SK-N-SH (cell line): ENCODE data around the gene ITM2B. TPM values are rescaled to one million over a fixed set of nuclear protein-coding genes. Genes with fewer than 3 reads are reported as not detected.

Experiments
- CTCF ChIA-PET: fragments of 300-600, 350-600 bp; formaldehyde crosslinking; extraction: SDS; loops from one replicate; lab custom pipeline; 2021; lab: Yijun Ruan, JAX
- POLR2A ChIA-PET: fragments of 350-600 bp; sonication (Branson Sonifier 250); formaldehyde crosslinking; extraction: SDS; loops from one replicate; lab custom pipeline; 2020; ENCODE audit warnings: antibody characterized with exemption, inconsistent platforms; lab: Yijun Ruan, JAX
- DNase-seq: peaks from one replicate; pipeline ENCODE4 v3.0.0; 2012
- H2AFZ ChIP-seq: fragments of 200-600 bp; sonication (generic); 2 replicates; pipeline ENCODE4 v1.8.1; 2016; ENCODE audit warnings: antibody characterized with exemption, mild to moderate bottlenecking, low read depth
- H3F3A ChIP-seq: fragments of 200-600 bp; sonication (generic); replicated peaks from 2 replicates; pipeline ENCODE3; 2016; ENCODE audit warnings: antibody characterized with exemption, mild to moderate bottlenecking; ENCODE audit not compliant: insufficient read depth
- H3K27ac ChIP-seq, 2 experiments: fragments of 200-500 bp in 1 of 2; fragments of 200-600 bp in 1 of 2; sonication (Bioruptor generic) in 1 of 2; sonication (generic), shearing (Covaris generic) in 1 of 2; 2 replicates each; pipeline versions ENCODE4 v1.5.1 to v1.6.1; 2014 to 2016; ENCODE audit warnings: low read depth in 2 of 2, inconsistent platforms in 1 of 2, low read length in 1 of 2, mild to moderate bottlenecking in 1 of 2, mixed read lengths in 1 of 2
- H3K27me3 ChIP-seq: fragments of 200-600 bp; sonication (generic), shearing (Covaris generic); 2 replicates; pipeline ENCODE4 v1.6.1; 2016; ENCODE audit warnings: mixed run types; ENCODE audit not compliant: insufficient read depth
- H3K36me3 ChIP-seq, 2 experiments: fragments of 200-500 bp in 1 of 2; fragments of 200-600 bp in 1 of 2; sonication (Bioruptor generic) in 1 of 2; sonication (generic) in 1 of 2; replicated peaks in 1 of 2; 2 replicates each; pipeline versions ENCODE3 to v1.5.1; 2014 to 2016; ENCODE audit warnings: low read length in 1 of 2, mild to moderate bottlenecking in 1 of 2; ENCODE audit not compliant: insufficient read depth in 2 of 2, control insufficient read depth in 1 of 2
- H3K4me1 ChIP-seq, 2 experiments: fragments of 200-500 bp in 1 of 2; fragments of 200-600 bp in 1 of 2; sonication (Bioruptor generic) in 1 of 2; sonication (generic), shearing (Covaris generic) in 1 of 2; 2 replicates each; pipeline versions ENCODE4 v1.5.1 to v1.6.1; 2014 to 2016; ENCODE audit warnings: low read depth in 1 of 2, low read length in 1 of 2, mixed run types in 1 of 2; ENCODE audit not compliant: insufficient read depth in 2 of 2, control insufficient read depth in 1 of 2
- H3K4me2 ChIP-seq: fragments of 200-600 bp; sonication (generic), shearing (Covaris generic); 2 replicates; pipeline ENCODE4 v1.6.1; 2017; ENCODE audit warnings: mixed run types
- H3K4me3 ChIP-seq, 2 experiments: fragments of 200-500 bp in 1 of 2; fragments of 200-600 bp in 1 of 2; sonication (Bioruptor generic) in 1 of 2; sonication (generic), shearing (Covaris generic) in 1 of 2; 2 replicates each; pipeline versions ENCODE4 v1.5.1 to v1.8.1; 2014 to 2016; ENCODE audit warnings: low read depth in 2 of 2, inconsistent platforms in 1 of 2, low read length in 1 of 2, mild to moderate bottlenecking in 1 of 2, mixed read lengths in 1 of 2, moderate library complexity in 1 of 2
- H3K79me2 ChIP-seq: fragments of 200-600 bp; sonication (generic); 2 replicates; pipeline ENCODE4 v1.8.1; 2017; ENCODE audit warnings: mild to moderate bottlenecking; ENCODE audit not compliant: insufficient read depth
- H3K9ac ChIP-seq: fragments of 200-600 bp; sonication (generic); 2 replicates; pipeline ENCODE4 v1.6.1; 2017; ENCODE audit warnings: mixed run types
- H3K9me2 ChIP-seq: fragments of 200-600 bp; sonication (generic); 2 replicates; pipeline ENCODE4 v1.6.1; 2017; ENCODE audit warnings: mixed run types
- H3K9me3 ChIP-seq: fragments of 200-600 bp; sonication (generic); 2 replicates; pipeline ENCODE4 v1.6.1; 2017; ENCODE audit warnings: mixed run types, mild to moderate bottlenecking, moderate library complexity
- H4K20me1 ChIP-seq: fragments of 200-600 bp; sonication (generic); 2 replicates; pipeline ENCODE4 v1.6.1; 2017; ENCODE audit warnings: mild to moderate bottlenecking, mixed run types; ENCODE audit not compliant: insufficient read depth
- CHD2 ChIP-seq: fragments of 150-350 bp; IDR thresholded peaks from 2 replicates; pipeline ENCODE4 v1.6.1; 2018; ENCODE audit warnings: low read length; ENCODE audit not compliant: partially characterized antibody
- ELF1 ChIP-seq: IDR thresholded peaks from 2 replicates; pipeline ENCODE4 v1.4.0; 2012
- EP300 ChIP-seq, 2 experiments: IDR thresholded peaks; 2 replicates each; pipeline versions ENCODE4 v1.4.0 to v1.6.1; 2012; ENCODE audit warnings: borderline replicate concordance in 1 of 2, low read depth in 1 of 2, low read length in 1 of 2
- FOXJ3 ChIP-seq: sonication (generic); formaldehyde crosslinking; IDR thresholded peaks from 2 replicates; pipeline ENCODE4 v1.5.1; 2020; ENCODE audit warnings: mild to moderate bottlenecking, missing genetic modification reagents
- FOXM1 ChIP-seq: IDR thresholded peaks from 2 replicates; pipeline ENCODE4 v1.4.0; 2012; ENCODE audit warnings: low read depth, mild to moderate bottlenecking
- GABPA ChIP-seq: IDR thresholded peaks from 2 replicates; pipeline ENCODE4 v1.4.0; 2012; ENCODE audit warnings: low read depth, mild to moderate bottlenecking
- GATA2 ChIP-seq: sonication (generic); formaldehyde crosslinking; IDR thresholded peaks from 2 replicates; pipeline ENCODE4 v1.5.0; 2020; ENCODE audit warnings: mild to moderate bottlenecking, missing genetic modification reagents
- JUND ChIP-seq: IDR thresholded peaks from 2 replicates; pipeline ENCODE4 v1.4.0; 2012
- NRF1 ChIP-seq: IDR thresholded peaks from 2 replicates; pipeline ENCODE4 v1.6.1; 2012; ENCODE audit warnings: low read depth, mild to moderate bottlenecking, low read length
- RCOR1 ChIP-seq: fragments of 150-350 bp; IDR thresholded peaks from 2 replicates; pipeline ENCODE4 v1.6.1; 2017; ENCODE audit warnings: antibody characterized with exemption, low read length
- TAF1 ChIP-seq: IDR thresholded peaks from 2 replicates; pipeline ENCODE4 v1.6.1; 2012; ENCODE audit warnings: low read depth, mild to moderate bottlenecking, low read length, moderate library complexity, borderline replicate concordance
- TEAD4 ChIP-seq: IDR thresholded peaks from 2 replicates; pipeline ENCODE4 v1.4.0; 2012; ENCODE audit warnings: mild to moderate bottlenecking, borderline replicate concordance; ENCODE audit not compliant: insufficient read depth
- WGBS: methylation state at CpG from one replicate; pipeline ENCODE4 v1.1.6; 2017; ENCODE audit warnings: low lambda C conversion rate; 5-methylcytosine and 5-hydroxymethylcytosine counted together
- polyA plus RNA-seq, 3 experiments: library from polyadenylated mRNA; depleted of rRNA; stranded (reverse); fragments of >200 nt; gene quantifications; 2 replicates each; pipeline ENCODE4 v1.2.3, GENCODE V29; 2012
- TF ChIP-seq, protein P1 (sequence below): IDR thresholded peaks from 2 replicates; pipeline ENCODE4 v1.6.1; 2012; ENCODE audit warnings: mild to moderate bottlenecking, low read depth, low read length, moderate library complexity
- TF ChIP-seq, protein P2 (sequence below): IDR thresholded peaks from 2 replicates; pipeline ENCODE4 v1.4.0; 2012; ENCODE audit warnings: low read depth
- TF ChIP-seq, protein P3 (sequence below): fragments of 150-350 bp; IDR thresholded peaks from 2 replicates; pipeline ENCODE4 v1.6.1; 2016; ENCODE audit warnings: mild to moderate bottlenecking, low read depth, low read length

Gene ITM2B
- polyA plus RNA-seq, 1 of the 3 experiments (the other 2 are of a cell fraction): 184 TPM

DNA sequence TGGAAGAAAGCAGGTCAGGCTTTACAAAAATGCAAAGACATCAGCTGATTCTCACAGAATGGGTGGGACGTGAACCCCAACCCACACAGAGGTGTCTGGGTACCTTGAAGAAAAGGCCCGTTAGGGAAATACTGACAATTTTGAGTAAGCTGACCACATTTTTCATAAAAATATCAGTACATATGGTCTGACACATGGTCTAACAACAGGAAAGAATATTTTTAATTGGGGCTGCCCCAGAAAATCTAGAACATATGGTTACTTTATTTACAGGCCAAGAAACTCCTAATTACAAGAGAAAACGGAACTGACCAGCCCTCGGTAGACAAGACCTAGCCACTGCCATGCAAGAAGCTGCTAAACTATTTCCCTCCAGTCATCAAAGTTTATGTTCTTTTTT lies 48.7 kb upstream of the ITM2B start:
- Histone ChIP-seq H3K4me2 (no peak overlapping the region), H2AFZ (no peak overlapping the region), H3F3A (no peaks in the 10 kb centered on the region), H3K9ac (no peak overlapping the region), H4K20me1 (no peaks in the 10 kb centered on the region), H3K9me3 (no peaks in the 10 kb centered on the region), H3K79me2 (no peaks in the 10 kb centered on the region), H3K36me3 (no peaks in the 10 kb centered on the region), H3K4me3 (no peak overlapping the region), H3K4me1 (no peaks in the 10 kb centered on the region), H3K27ac (no peak overlapping the region), H3K9me2 (no peaks in the 10 kb centered on the region), H3K27me3 (no peaks in the 10 kb centered on the region)
- TF ChIP-seq CHD2 (no peak), NRF1 (no peak), TAF1 (no peak)
- 84% methylated on average over 4 of the region's 4 CpGs for WGBS
- ChIA-PET POLR2A (no interaction called here), CTCF (interaction anchor here (1.4 kb wide), 1 partner anchor 12 kb away, joined by 3 read pairs; no protein-coding TSS in a partner anchor)
- DNase-seq: no peak

DNA sequence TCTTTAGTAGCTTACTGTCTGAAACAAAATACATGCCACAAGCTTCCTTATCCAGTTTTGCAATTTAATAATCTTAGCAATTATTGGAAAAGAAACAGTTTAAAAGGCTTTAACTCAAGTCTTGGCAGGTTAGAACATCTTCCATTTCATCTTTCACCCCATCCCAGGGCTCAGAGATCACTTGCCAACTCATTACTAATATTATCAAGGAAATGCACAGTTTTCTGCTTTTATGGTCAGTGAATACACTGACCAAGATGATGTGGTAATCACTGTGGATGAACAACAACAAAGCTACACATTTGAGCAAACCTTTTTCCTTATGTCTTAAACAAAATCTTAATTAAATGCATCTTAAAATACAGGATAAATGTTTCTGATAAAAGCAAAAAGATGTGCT lies 48.0 kb upstream of the ITM2B start:
- CTCF ChIA-PET: interaction anchor here (1.1 to 1.4 kb wide), 2 partner anchors 13 to 28 kb away, joined by 3 read pairs; no protein-coding TSS in a partner anchor
- no peak overlapping the region for H2AFZ ChIP-seq
- no peak overlapping the region for H3K27ac ChIP-seq
- no peaks in the 10 kb centered on the region for H4K20me1 ChIP-seq
- H3K9me2 ChIP-seq: no peaks in the 10 kb centered on the region
- H3K79me2 ChIP-seq: no peaks in the 10 kb centered on the region
- no peak overlapping the region for H3K4me2 ChIP-seq
- POLR2A ChIA-PET: no interaction called here
- DNase-seq: no peak
- H3K27me3 ChIP-seq: no peaks in the 10 kb centered on the region
- TF ChIP-seq, protein P1, sequence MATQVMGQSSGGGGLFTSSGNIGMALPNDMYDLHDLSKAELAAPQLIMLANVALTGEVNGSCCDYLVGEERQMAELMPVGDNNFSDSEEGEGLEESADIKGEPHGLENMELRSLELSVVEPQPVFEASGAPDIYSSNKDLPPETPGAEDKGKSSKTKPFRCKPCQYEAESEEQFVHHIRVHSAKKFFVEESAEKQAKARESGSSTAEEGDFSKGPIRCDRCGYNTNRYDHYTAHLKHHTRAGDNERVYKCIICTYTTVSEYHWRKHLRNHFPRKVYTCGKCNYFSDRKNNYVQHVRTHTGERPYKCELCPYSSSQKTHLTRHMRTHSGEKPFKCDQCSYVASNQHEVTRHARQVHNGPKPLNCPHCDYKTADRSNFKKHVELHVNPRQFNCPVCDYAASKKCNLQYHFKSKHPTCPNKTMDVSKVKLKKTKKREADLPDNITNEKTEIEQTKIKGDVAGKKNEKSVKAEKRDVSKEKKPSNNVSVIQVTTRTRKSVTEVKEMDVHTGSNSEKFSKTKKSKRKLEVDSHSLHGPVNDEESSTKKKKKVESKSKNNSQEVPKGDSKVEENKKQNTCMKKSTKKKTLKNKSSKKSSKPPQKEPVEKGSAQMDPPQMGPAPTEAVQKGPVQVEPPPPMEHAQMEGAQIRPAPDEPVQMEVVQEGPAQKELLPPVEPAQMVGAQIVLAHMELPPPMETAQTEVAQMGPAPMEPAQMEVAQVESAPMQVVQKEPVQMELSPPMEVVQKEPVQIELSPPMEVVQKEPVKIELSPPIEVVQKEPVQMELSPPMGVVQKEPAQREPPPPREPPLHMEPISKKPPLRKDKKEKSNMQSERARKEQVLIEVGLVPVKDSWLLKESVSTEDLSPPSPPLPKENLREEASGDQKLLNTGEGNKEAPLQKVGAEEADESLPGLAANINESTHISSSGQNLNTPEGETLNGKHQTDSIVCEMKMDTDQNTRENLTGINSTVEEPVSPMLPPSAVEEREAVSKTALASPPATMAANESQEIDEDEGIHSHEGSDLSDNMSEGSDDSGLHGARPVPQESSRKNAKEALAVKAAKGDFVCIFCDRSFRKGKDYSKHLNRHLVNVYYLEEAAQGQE: no peak
- TF ChIP-seq, protein P2, sequence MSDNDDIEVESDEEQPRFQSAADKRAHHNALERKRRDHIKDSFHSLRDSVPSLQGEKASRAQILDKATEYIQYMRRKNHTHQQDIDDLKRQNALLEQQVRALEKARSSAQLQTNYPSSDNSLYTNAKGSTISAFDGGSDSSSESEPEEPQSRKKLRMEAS: no peak
- TF ChIP-seq, protein P3, sequence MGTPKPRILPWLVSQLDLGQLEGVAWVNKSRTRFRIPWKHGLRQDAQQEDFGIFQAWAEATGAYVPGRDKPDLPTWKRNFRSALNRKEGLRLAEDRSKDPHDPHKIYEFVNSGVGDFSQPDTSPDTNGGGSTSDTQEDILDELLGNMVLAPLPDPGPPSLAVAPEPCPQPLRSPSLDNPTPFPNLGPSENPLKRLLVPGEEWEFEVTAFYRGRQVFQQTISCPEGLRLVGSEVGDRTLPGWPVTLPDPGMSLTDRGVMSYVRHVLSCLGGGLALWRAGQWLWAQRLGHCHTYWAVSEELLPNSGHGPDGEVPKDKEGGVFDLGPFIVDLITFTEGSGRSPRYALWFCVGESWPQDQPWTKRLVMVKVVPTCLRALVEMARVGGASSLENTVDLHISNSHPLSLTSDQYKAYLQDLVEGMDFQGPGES: no peak
- TF ChIP-seq GABPA (no peak), JUND (no peak), GATA2 (CRISPR knock-in tag) (no peak), FOXM1 (no peak), NRF1 (no peak), FOXJ3 (CRISPR knock-in tag) (no peak), ELF1 (no peak), RCOR1 (no peak), TEAD4 (no peak), EP300 (IDR thresholded peaks at IDR 0.05; ENCODE audit: borderline replicate concordance in 1 of 2, low read depth in 1 of 2, low read length in 1 of 2) (no peak)
- H3K4me1 ChIP-seq: no peaks in the 10 kb centered on the region
- no peaks in the 10 kb centered on the region for H3K36me3 ChIP-seq
- H3K9ac ChIP-seq: no peak overlapping the region
- no peaks in the 10 kb centered on the region for H3F3A ChIP-seq
- H3K4me3 ChIP-seq: no peak overlapping the region
- no peaks in the 10 kb centered on the region for H3K9me3 ChIP-seq
